ENCODE results near the gene ZNF511.

Gene ZNF511

GRCh38 chr10:133267293-133267692, 41.4 kb upstream of the ZNF511 start:
- TF ChIP-seq TCF12 (IDR thresholded peaks at IDR 0.05; ENCODE audit: low read depth) (no peak), USF1 (IDR thresholded peaks at IDR 0.05) (no peak), REST (IDR thresholded peaks at IDR 0.05; ENCODE audit: low read depth) (no peak), MAX (IDR thresholded peaks at IDR 0.05) (no peak), EP300 (IDR thresholded peaks at IDR 0.05; ENCODE audit: borderline replicate concordance) (no peak), CEBPB (IDR thresholded peaks at IDR 0.05) (no peak), NFIC (IDR thresholded peaks at IDR 0.05) (no peak), CREB1 (IDR thresholded peaks at IDR 0.05; ENCODE audit: low read depth) (no peak), TAF1 (IDR thresholded peaks at IDR 0.05; ENCODE audit: low read depth) (no peak), YY1 (IDR thresholded peaks at IDR 0.05; ENCODE audit: low read depth) (no peak)

- TF ChIP-seq USF1 (IDR thresholded peaks at IDR 0.05) = no peak
- TF ChIP-seq REST (IDR thresholded peaks at IDR 0.05; ENCODE audit: low read depth) = no peak
- TF ChIP-seq TAF1 (IDR thresholded peaks at IDR 0.05; ENCODE audit: low read depth) = no peak
- no peak for TF ChIP-seq CEBPB (IDR thresholded peaks at IDR 0.05)
- no peak for TF ChIP-seq YY1 (IDR thresholded peaks at IDR 0.05; ENCODE audit: low read depth)
- no peak for TF ChIP-seq ZBTB7A (IDR thresholded peaks at IDR 0.05; ENCODE audit: low read depth)
- no peak for TF ChIP-seq MAX (IDR thresholded peaks at IDR 0.05)
Observed at GRCh38 chr10:133267829-133268228, 40.9 kb upstream of the ZNF511 start.

GRCh38 chr10:133268532-133268931, 40.2 kb upstream of the ZNF511 start:
- TF ChIP-seq TCF12 (IDR thresholded peaks at IDR 0.05; ENCODE audit: low read depth) (no peak), NFIC (IDR thresholded peaks at IDR 0.05) (no peak), ZBTB7A (IDR thresholded peaks at IDR 0.05; ENCODE audit: low read depth) (no peak), CREB1 (IDR thresholded peaks at IDR 0.05; ENCODE audit: low read depth) (no peak), REST (IDR thresholded peaks at IDR 0.05; ENCODE audit: low read depth) (no peak), EGR1 (IDR thresholded peaks at IDR 0.05) (no peak), RAD21 (IDR thresholded peaks at IDR 0.05; ENCODE audit: low read depth) (no peak), FOXM1 (IDR thresholded peaks at IDR 0.05; ENCODE audit: borderline replicate concordance, low read depth) (no peak), MAX (IDR thresholded peaks at IDR 0.05) (no peak), CEBPB (IDR thresholded peaks at IDR 0.05) (no peak), YY1 (IDR thresholded peaks at IDR 0.05; ENCODE audit: low read depth) (no peak), TAF1 (IDR thresholded peaks at IDR 0.05; ENCODE audit: low read depth) (no peak), TEAD4 (IDR thresholded peaks at IDR 0.05) (no peak), USF1 (IDR thresholded peaks at IDR 0.05) (no peak), EP300 (IDR thresholded peaks at IDR 0.05; ENCODE audit: borderline replicate concordance) (no peak)

- TF ChIP-seq TEAD4 (IDR thresholded peaks at IDR 0.05) (no peak), CREB1 (IDR thresholded peaks at IDR 0.05; ENCODE audit: low read depth) (no peak), ZBTB7A (IDR thresholded peaks at IDR 0.05; ENCODE audit: low read depth) (no peak), EGR1 (IDR thresholded peaks at IDR 0.05) (no peak), RAD21 (IDR thresholded peaks at IDR 0.05; ENCODE audit: low read depth) (no peak), EP300 (IDR thresholded peaks at IDR 0.05; ENCODE audit: borderline replicate concordance) (no peak), REST (IDR thresholded peaks at IDR 0.05; ENCODE audit: low read depth) (no peak), YY1 (IDR thresholded peaks at IDR 0.05; ENCODE audit: low read depth) (no peak), TCF12 (IDR thresholded peaks at IDR 0.05; ENCODE audit: low read depth) (no peak), USF1 (IDR thresholded peaks at IDR 0.05) (no peak), MAX (IDR thresholded peaks at IDR 0.05) (no peak), NFIC (IDR thresholded peaks at IDR 0.05) (no peak), TAF1 (IDR thresholded peaks at IDR 0.05; ENCODE audit: low read depth) (no peak), CEBPB (IDR thresholded peaks at IDR 0.05) (no peak), FOXM1 (IDR thresholded peaks at IDR 0.05; ENCODE audit: borderline replicate concordance, low read depth) (no peak)
Observed at GRCh38 chr10:133269367-133269766, 39.3 kb upstream of the ZNF511 start.
